NT2/D1 (cell line): ENCODE data around the gene CSE1L.
"Not testable (repeated sequence)": the region's sequence is repeated elsewhere in the genome, so short reads cannot be mapped to it uniquely, and the experiment has no call there.

Experiments
- DNase-seq: peaks from one replicate; pipeline ENCODE4 v3.0.0-alpha.2; 2011; ENCODE audit warnings: low read depth, low spot score
- H3K27me3 ChIP-seq: 2 replicates; pipeline ENCODE4 v1.6.0; 2011; ENCODE audit warnings: mild to moderate bottlenecking; ENCODE audit not compliant: insufficient read length, insufficient read depth
- H3K36me3 ChIP-seq: 2 replicates; pipeline ENCODE4 v1.6.1; 2011; ENCODE audit warnings: mild to moderate bottlenecking, low read length, mixed read lengths; ENCODE audit not compliant: insufficient read depth, insufficient read length
- H3K4me1 ChIP-seq: 2 replicates; pipeline ENCODE4 v1.5.1; 2011; ENCODE audit not compliant: insufficient read depth, insufficient read length
- H3K4me3 ChIP-seq: 2 replicates; pipeline ENCODE4 v1.5.1; 2011; ENCODE audit warnings: low read depth; ENCODE audit not compliant: insufficient read length
- H3K9ac ChIP-seq: 2 replicates; pipeline ENCODE4 v1.6.0; 2011; ENCODE audit warnings: low read depth; ENCODE audit not compliant: insufficient read length
- H3K9me3 ChIP-seq: 2 replicates; pipeline ENCODE4 v1.5.1; 2011; ENCODE audit warnings: mild to moderate bottlenecking, low read length; ENCODE audit not compliant: insufficient read depth
- SUZ12 ChIP-seq: IDR thresholded peaks from 2 replicates; pipeline ENCODE4 v1.6.1; 2011; ENCODE audit not compliant: insufficient read length, insufficient read depth; ENCODE audit errors: extremely low read depth
- YY1 ChIP-seq: IDR thresholded peaks from 2 replicates; pipeline ENCODE4 v1.6.1; 2011; ENCODE audit not compliant: insufficient read length, insufficient read depth
- ZNF274 ChIP-seq: IDR thresholded peaks from 2 replicates; pipeline ENCODE4 v1.6.1; 2011; ENCODE audit warnings: mild to moderate bottlenecking, low read depth, low read length

Gene CSE1L

DNA sequence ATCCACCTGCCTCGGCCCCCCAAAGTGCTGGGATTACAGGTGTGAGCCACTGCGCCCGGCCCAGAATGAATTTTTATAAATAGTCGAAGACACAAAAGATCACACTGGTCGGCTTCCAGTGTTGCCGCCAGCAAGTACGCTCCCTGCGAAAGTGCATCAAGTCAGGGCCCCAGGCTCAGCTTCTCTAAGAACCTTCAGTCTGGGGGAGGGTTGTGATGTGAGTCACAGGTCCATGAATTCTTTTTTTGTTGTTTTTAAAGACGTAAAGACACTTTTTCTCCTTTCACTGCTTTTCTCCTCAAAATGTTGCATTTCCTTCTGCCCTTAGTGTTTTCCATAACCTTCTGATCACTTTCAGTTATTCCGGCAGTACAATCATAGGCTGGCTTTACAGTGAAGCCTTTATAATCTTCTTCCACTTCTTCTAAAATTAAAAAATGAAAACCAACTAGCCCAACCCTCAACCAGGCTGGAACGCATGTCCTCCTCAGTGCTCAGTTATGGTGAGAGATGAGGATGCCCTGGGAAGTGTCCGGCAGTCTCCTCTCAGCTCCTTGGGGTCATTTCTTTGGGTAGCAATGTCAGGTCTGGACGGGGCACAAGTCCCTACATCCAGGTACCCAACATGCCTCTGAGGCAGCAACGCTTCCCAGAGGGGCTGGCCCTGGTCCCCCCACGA lies 66.6 kb downstream of the CSE1L start:
- no peak for DNase-seq
- no peak for TF ChIP-seq ZNF274
- no peak for TF ChIP-seq YY1
- no peak for TF ChIP-seq SUZ12
- H3K36me3 ChIP-seq: peaks cover 58% of the 10 kb centered on the region
- no peaks in the 10 kb centered on the region for H3K4me1 ChIP-seq
- no peaks in the 10 kb centered on the region for H3K9me3 ChIP-seq
- no peak overlapping the region for H3K9ac ChIP-seq
- H3K4me3 ChIP-seq: no peak overlapping the region
- no peaks in the 10 kb centered on the region for H3K27me3 ChIP-seq

DNA sequence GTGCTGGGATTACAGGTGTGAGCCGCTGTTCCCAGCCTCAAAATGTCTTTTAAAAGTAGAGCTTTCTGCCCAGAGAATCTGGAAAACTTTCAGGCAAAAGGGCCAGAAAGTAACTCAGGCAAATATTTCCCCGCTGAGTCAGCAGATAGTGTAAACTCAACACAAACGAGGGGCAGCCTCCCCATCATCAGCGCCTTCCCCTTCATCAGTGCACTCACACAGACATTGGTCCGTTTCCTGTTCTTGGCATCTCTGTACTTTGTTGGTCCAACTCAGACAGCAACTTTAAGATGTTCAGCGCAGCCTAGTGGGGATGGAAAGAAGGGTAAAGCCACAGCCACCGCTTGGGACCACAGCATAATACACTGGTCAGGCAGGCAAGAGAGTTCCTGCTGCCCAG lies 69.5 kb downstream of the CSE1L start:
- Histone ChIP-seq H3K27me3 (no peaks in the 10 kb centered on the region), H3K36me3 (peaks cover 85% of the 10 kb centered on the region), H3K4me1 (no peaks in the 10 kb centered on the region), H3K4me3 (no peak overlapping the region), H3K9ac (no peak overlapping the region), H3K9me3 (no peaks in the 10 kb centered on the region)
- TF ChIP-seq SUZ12 (no peak), YY1 (no peak), ZNF274 (no peak)
- DNase-seq: no peak

DNA sequence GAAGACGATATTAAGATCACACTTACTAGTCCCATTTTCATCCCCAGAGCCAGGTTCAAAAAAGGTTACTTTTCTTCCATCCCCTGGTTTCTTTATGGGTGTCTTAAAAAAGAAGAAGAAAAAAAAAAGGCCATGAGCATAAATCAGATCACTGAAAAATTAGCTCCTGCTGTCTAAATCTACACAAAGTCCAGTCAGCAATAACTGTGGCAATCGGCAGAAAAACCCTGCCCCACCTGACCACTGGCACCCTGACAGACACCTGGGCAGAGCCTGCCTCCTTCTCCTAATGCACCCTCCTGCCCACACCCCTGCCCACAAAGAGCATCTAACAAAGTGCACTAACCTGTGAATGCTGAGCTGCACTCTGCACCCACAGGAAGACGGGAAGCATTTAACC lies 72.2 kb downstream of the CSE1L start:
- H3K4me1 ChIP-seq: no peaks in the 10 kb centered on the region
- H3K27me3 ChIP-seq: no peaks in the 10 kb centered on the region
- H3K36me3 ChIP-seq: peaks cover 93% of the 10 kb centered on the region
- no peak overlapping the region for H3K4me3 ChIP-seq
- no peak for DNase-seq
- TF ChIP-seq ZNF274 (no peak), YY1 (no peak), SUZ12 (no peak)
- H3K9ac ChIP-seq: no peak overlapping the region
- H3K9me3 ChIP-seq: no peaks in the 10 kb centered on the region

DNA sequence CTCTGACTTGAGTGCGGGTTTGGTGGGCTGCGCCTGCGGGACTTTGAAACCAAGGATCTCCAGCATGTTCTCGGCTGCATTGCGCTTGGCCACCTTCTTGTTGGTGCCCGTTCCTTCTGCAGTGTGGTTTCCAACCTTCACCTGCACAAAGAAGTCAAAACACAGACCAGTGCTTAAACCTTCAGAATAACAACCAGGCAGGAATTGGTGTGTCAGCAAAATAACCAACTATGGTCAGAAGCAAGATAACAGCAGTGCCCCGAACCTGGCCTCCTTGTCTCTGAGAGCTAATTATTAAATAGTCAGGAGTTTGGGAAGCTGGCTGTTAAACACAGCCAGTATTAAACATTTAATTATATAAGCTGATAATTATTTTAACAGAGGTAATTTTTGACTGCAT lies 73.9 kb downstream of the CSE1L start:
- Histone ChIP-seq H3K4me1 (no peaks in the 10 kb centered on the region), H3K27me3 (no peaks in the 10 kb centered on the region), H3K4me3 (no peak overlapping the region), H3K36me3 (peaks cover 92% of the 10 kb centered on the region), H3K9me3 (no peaks in the 10 kb centered on the region), H3K9ac (no peak overlapping the region)
- DNase-seq: no peak
- TF ChIP-seq SUZ12: no peak

DNA sequence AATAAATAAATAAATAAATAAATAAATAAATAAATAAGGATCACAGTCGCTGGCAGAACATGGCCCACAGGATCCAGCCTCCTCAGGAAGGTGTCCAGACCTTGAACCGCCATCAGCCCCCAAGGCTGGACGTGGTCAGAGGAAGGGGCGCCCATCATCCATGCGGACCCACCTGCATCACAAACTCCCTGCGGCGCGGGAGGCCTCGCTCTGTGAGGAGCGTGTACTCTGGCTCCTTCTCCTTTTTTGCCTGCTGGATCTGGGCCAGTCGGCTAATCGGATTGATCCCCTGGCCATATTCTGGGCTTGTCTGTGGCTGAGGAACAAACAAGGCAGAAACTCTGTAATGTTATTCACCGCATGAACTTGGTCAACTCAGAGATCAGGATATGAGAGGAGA lies 76.8 kb downstream of the CSE1L start:
- peaks cover 71% of the 10 kb centered on the region for H3K36me3 ChIP-seq
- no peak overlapping the region for H3K4me3 ChIP-seq
- H3K27me3 ChIP-seq: no peaks in the 10 kb centered on the region
- no peak for DNase-seq
- no peaks in the 10 kb centered on the region for H3K9me3 ChIP-seq
- no peaks in the 10 kb centered on the region for H3K4me1 ChIP-seq
- H3K9ac ChIP-seq: no peak overlapping the region
- no peak for TF ChIP-seq ZNF274
- TF ChIP-seq SUZ12: no peak
- TF ChIP-seq YY1: no peak

DNA sequence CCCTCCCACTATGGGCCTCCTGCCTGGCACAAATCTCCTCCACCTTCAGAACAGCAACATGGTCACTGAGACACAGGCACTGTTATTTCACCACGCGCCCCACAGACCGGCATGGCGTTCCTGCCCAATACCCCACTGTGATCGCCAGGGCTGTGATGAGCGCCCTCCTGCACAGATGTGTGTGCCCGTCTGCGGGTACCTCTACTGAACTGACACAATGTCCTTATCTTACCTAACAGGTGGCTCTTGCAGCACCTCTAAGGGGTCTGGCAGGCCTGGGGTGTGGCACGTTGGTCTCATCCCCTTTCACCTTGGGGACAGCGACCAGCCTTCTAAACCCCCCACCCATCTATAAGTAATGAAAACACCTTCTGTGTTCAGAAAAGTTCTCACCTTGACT lies 77.9 kb downstream of the CSE1L start:
- H3K36me3 ChIP-seq: peaks cover 67% of the 10 kb centered on the region
- H3K4me1 ChIP-seq: no peaks in the 10 kb centered on the region
- no peak overlapping the region for H3K9ac ChIP-seq
- H3K27me3 ChIP-seq: no peaks in the 10 kb centered on the region
- no peak for TF ChIP-seq SUZ12
- TF ChIP-seq ZNF274: no peak
- no peak for TF ChIP-seq YY1
- no peaks in the 10 kb centered on the region for H3K9me3 ChIP-seq
- DNase-seq: no peak
- H3K4me3 ChIP-seq: no peak overlapping the region

DNA sequence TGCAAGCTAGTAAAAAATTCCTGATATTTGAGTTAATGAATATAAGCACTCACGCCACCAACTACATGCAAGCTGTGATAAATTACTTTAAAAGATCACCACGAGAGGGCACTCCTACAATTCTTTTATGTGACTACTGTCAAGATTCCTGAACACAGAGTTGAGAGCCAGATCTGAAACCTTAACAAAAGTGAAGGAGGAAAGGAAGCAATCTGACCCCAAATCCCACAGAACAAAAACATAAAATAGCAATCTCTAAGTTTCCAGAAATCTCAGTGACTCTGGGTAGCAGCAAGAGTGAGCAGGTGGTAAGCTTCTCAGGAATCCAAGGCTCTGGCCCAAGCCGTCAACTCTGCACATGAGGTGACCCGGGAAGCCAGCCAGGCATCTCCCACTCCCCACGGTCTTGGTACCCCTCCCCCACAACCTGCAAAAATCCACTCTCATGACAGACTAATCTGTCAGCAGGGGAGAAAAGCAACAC lies 86.9 kb downstream of the CSE1L start:
- Histone ChIP-seq H3K9ac (no peak overlapping the region), H3K4me3 (no peak overlapping the region), H3K4me1 (no peaks in the 10 kb centered on the region), H3K36me3 (peaks cover 52% of the 10 kb centered on the region), H3K9me3 (no peaks in the 10 kb centered on the region), H3K27me3 (no peaks in the 10 kb centered on the region)
- DNase-seq: peak; percentile 47
- TF ChIP-seq SUZ12 (no peak), YY1 (no peak), ZNF274 (no peak)

DNA sequence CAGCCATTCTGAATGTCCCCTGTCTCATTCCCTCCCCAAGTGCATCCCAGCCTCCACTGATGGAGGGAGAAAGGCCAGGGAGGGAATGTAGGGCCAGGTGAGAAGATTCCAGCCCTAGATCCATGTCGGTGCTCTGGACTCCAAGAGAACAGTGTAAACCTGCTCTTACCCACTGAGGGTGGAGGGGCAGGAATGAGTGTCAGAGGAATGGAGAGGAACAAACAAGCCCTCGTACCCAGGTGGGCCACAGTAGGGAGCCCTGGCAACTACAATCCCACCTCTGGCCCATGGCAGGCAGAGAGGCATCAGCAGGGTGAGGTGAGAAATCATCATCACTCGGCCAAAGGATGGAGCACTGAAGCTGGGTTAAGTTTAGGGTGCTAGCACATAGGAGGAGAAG lies 87.5 kb downstream of the CSE1L start:
- TF ChIP-seq SUZ12: no peak
- no peak for DNase-seq
- Histone ChIP-seq H3K9ac (no peak overlapping the region), H3K4me3 (no peak overlapping the region), H3K9me3 (no peaks in the 10 kb centered on the region), H3K27me3 (no peaks in the 10 kb centered on the region), H3K4me1 (no peaks in the 10 kb centered on the region), H3K36me3 (peaks cover 47% of the 10 kb centered on the region)

DNA sequence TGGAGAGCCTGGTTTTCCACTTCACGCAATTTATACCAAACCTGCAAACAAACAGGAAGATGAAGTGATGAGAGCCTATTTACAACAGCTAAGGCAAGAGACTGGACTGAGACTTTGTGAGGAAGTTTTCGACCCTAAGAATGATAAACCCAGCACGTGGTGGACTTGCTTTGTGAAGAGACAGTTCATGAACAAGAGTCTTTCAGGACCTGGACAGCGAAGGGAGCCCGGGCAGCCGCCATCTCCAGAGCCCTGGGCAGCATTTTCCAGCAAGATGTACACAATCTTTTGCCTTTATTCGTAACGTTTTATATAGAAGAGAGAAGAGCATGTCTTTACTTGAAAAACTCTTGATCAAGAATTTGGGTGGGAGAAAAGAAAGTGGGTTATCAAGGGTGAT lies 88.7 kb downstream of the CSE1L start:
- H3K27me3 ChIP-seq, H3K4me1 ChIP-seq, H3K9me3 ChIP-seq, H3K4me3 ChIP-seq, H3K9ac ChIP-seq, DNase-seq: not testable (repeated sequence)
- H3K36me3 ChIP-seq: peaks cover 47% of the 10 kb centered on the region
